Activated CD4-positive, alpha-beta memory T cell treated with anti-CD3 and anti-CD28 coated beads for 36 hours (primary cell): ENCODE measurements around the gene AFTPH. TPM values are rescaled to one million over a fixed set of nuclear protein-coding genes. Genes with fewer than 3 reads are reported as not detected.

Source experiments
- CTCF ChIA-PET: fragments of 350-600 bp; sonication (Branson Sonifier 250); formaldehyde crosslinking; loops from one replicate; lab custom pipeline; 2021; ENCODE audit warnings: antibody characterized with exemption, inconsistent platforms; lab: Charles Lee
- POLR2A ChIA-PET: fragments of 350-600 bp; sonication (Branson Sonifier 250); formaldehyde crosslinking; loops from one replicate; lab custom pipeline; 2021; ENCODE audit warnings: antibody characterized with exemption; lab: Charles Lee
- DNase-seq: peaks from one replicate; pipeline ENCODE4 v3.0.0-alpha.2; 2020
- H3K27ac Mint-ChIP-seq: one replicate; pipeline ENCODE4 v1.8.0; 2021; ENCODE audit warnings: mixed read lengths
- H3K27me3 Mint-ChIP-seq: one replicate; pipeline ENCODE4 v1.8.0; 2021; ENCODE audit warnings: mixed read lengths
- H3K36me3 Mint-ChIP-seq: one replicate; pipeline ENCODE4 v1.8.0; 2021; ENCODE audit warnings: mixed read lengths
- H3K4me1 Mint-ChIP-seq: one replicate; pipeline ENCODE4 v1.8.0; 2021; ENCODE audit warnings: low read depth, mixed read lengths
- H3K4me3 Mint-ChIP-seq: one replicate; pipeline ENCODE4 v1.8.0; 2021; ENCODE audit warnings: mild to moderate bottlenecking, mixed read lengths
- H3K9me3 Mint-ChIP-seq: one replicate; pipeline ENCODE4 v1.8.0; 2021; ENCODE audit warnings: mixed read lengths
- intact Hi-C: fragments of 100-400 bp; cut with micrococcal nuclease; formaldehyde crosslinking; loops from one replicate; pipeline ENCODE4 v1.15.1; 2023
- total RNA-seq, 2 experiments: library from RNA; stranded (reverse); gene quantifications; one replicate each; pipeline ENCODE4 v1.2.3, GENCODE V29; 2021

AFTPH gene
- total RNA-seq, 2 experiments from 2014 or later = 34.8 to 36.4 TPM

DNA sequence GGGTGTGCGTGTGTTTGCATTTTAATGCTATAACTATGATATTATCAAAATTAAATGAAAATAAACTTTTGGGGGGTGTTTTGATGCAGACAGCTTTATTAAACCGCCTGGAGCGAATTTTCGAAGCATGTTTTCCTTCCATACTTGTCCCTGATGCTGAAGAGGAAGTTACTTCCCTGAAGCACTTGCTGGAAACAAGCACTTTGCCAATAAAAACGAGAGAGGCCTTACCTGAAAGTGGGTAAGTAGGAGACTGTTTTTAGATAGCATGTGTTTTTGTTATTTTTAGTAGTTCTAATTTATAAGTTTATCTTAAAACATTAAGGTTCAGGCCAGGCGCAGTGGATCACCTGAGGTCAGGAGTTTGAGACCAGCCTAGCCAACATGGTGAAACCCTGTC lies 43.3 kb downstream of the AFTPH start:
- ChIA-PET CTCF (interaction anchor here (0.8 to 1.7 kb wide), 3 partner anchors 79 to 236 kb away, joined by 3 to 7 read pairs (median 5); no protein-coding TSS in a partner anchor), POLR2A (no interaction called here)

DNA sequence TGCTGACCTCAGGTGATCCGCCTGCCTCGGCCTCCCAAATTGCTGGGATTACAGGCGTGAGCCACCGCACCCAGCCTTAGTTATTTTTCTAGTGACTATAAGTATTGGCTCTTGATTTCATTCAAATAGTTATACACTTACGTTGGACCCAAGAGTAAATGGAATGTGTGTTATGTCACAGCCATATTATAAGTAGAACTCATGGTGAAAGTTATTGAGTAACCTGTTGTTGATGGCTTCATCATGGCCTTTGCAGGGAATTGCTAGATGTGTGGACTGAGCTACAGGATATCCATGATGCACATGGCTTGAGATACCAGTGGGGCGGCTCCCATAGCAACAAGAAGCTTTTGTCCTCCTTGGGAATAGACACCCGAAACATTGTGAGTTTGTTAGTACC lies 44.7 kb downstream of the AFTPH start:
- Mint-ChIP-seq H3K27ac (no peak overlapping the region), H3K9me3 (no peaks in the 10 kb centered on the region), H3K36me3 (peaks cover 13% of the 10 kb centered on the region), H3K4me1 (peaks cover 17% of the 10 kb centered on the region), H3K4me3 (no peak overlapping the region), H3K27me3 (no peaks in the 10 kb centered on the region)
- ChIA-PET CTCF (interaction anchor here (1.8 kb wide), 1 partner anchor 238 kb away, joined by 8 read pairs; no protein-coding TSS in a partner anchor), POLR2A (no interaction called here)
- DNase-seq = no peak
- intact Hi-C loops = no loop called here

More for the DNA sequence above, 43.3 kb downstream of the AFTPH start:
- Mint-ChIP-seq H3K9me3 (no peaks in the 10 kb centered on the region), H3K4me3 (no peak overlapping the region), H3K4me1 (peaks cover 23% of the 10 kb centered on the region), H3K36me3 (peaks cover 13% of the 10 kb centered on the region), H3K27ac (no peak overlapping the region), H3K27me3 (no peaks in the 10 kb centered on the region)
- intact Hi-C loops = no loop called here
- no peak for DNase-seq

DNA sequence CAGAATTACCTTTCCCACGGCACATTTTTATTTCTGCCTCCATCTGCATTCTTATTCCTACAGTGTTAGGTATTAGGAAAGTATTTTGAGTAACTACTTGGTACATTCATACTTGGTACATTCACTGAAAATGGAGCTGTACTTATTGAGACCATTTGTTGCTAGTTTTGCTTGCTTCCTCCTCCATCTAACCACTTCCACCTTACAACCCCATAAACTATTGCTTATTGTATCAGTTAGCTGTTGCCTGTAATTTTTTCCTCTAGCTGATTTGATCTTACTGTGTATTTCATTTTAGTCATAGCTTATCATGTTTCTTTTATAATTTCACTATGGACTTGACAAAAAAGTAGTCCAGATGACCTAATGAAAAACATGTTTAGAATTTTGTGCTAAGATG lies 50.7 kb downstream of the AFTPH start:
- intact Hi-C loops = no loop called here
- no peak for DNase-seq
- ChIA-PET CTCF (no interaction called here), POLR2A (no interaction called here)
- Mint-ChIP-seq H3K4me1 (no peaks in the 10 kb centered on the region), H3K4me3 (no peak overlapping the region), H3K9me3 (no peaks in the 10 kb centered on the region), H3K27me3 (no peaks in the 10 kb centered on the region), H3K36me3 (peaks cover 16% of the 10 kb centered on the region), H3K27ac (no peak overlapping the region)

DNA sequence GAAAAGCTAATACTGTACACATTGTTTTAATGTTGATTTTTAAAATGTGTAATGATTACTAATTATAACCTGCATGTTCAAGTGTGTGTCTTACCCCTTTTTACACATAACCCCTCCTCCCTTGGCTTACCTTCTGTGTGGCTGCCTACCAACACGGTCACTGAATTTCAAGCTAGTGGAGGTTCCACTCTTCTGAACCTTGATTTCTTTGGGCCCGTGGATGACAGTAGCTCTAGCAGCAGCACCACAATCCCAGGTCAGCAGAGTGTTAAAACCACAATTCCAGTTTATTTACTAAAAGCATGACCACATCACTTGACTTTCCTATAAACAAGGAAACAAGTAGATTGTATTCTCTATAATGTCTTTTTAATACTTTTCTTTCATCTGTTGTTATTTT lies 56.9 kb downstream of the AFTPH start:
- H3K36me3 Mint-ChIP-seq = peaks cover 7% of the 10 kb centered on the region

DNA sequence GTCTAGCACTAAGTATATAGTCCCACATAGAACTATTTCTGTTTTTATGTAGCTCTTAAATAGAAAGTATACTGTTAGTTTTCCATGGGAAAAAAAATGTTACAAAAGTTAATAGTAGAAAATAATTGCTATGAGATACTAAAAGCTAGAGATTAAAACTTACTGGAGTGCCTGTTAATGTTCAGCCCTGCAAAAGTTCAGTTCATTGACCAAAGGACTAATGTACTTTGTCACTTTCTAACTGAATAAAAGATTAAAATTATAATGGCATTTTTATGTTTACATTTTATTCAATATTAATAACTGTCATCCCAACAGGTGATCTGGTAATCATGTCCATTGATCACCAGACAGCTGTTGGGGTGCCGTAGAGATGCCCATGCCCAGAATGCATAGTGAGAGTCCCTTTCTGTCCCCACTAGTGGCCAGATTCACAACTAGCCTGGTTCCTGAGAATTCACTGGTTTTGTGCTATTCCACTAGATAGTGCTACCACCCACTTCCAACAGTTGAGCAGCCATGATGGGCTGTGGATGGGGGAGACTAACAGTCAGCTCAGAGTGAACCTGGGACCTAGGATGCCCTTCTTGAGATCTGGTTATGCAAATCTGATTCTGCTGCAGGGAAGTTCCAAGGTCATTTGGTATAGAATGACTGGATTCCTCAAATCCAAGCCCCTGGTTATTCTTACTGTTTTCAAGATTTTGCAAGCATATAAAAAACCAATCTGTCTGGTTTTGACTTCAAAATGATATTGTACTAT lies 57.8 kb downstream of the AFTPH start:
- ChIA-PET CTCF (interaction anchor here (0.7 to 1.5 kb wide), 5 partner anchors 10 to 285 kb away, joined by 3 to 5 read pairs (median 4); no protein-coding TSS in a partner anchor), POLR2A (no interaction called here)
- Mint-ChIP-seq H3K4me3 (no peak overlapping the region), H3K27ac (no peak overlapping the region), H3K27me3 (no peaks in the 10 kb centered on the region), H3K4me1 (no peaks in the 10 kb centered on the region), H3K9me3 (no peaks in the 10 kb centered on the region), H3K36me3 (peaks cover 9% of the 10 kb centered on the region)
- no peak for DNase-seq
- intact Hi-C loops = no loop called here

More for the DNA sequence above, 56.9 kb downstream of the AFTPH start:
- H3K27ac Mint-ChIP-seq = no peak overlapping the region
- no peaks in the 10 kb centered on the region for H3K4me1 Mint-ChIP-seq
- no peaks in the 10 kb centered on the region for H3K27me3 Mint-ChIP-seq
- intact Hi-C loops = no loop called here
- no peak overlapping the region for H3K4me3 Mint-ChIP-seq
- ChIA-PET POLR2A (no interaction called here), CTCF (interaction anchor here (0.7 to 1.5 kb wide), 3 partner anchors 93 to 286 kb away, joined by 3 to 4 read pairs (median 4); no protein-coding TSS in a partner anchor)
- H3K9me3 Mint-ChIP-seq = no peaks in the 10 kb centered on the region
- DNase-seq = no peak

DNA sequence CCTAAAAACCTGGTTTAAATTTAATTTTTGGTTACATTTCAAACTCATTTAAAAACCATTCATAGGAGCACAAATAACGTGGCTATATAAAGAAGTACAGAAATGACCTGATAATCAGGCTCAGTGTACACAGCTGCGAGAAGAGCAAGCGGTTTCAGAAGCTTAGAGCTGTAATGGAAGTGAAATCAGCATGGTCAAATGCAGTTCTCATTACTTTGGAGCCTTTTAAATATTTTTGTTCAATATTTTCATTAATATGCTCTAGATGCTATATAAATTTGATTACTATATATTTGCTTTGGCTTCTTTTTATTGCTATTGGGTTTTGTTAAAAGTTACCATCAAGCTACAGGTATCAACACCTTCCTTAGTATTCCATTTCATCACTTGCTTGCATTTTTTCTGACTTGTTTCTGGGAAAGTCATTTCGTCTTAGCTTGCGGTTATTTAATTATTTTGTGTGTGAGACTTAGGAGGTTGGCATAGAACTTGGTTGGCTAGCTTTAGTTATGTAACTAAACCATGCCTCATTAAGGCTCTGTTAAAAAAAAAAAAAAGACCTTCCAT lies 58.7 kb downstream of the AFTPH start:
- Mint-ChIP-seq H3K9me3 (no peaks in the 10 kb centered on the region), H3K4me3 (no peak overlapping the region), H3K27me3 (no peaks in the 10 kb centered on the region), H3K36me3 (peaks cover 7% of the 10 kb centered on the region), H3K27ac (no peak overlapping the region), H3K4me1 (no peaks in the 10 kb centered on the region)
- intact Hi-C loops = no loop called here
- DNase-seq = no peak
- CTCF ChIA-PET = interaction anchor here (0.7 to 1.4 kb wide), 4 partner anchors 9 to 252 kb away, joined by 3 to 5 read pairs (median 4); no protein-coding TSS in a partner anchor
- POLR2A ChIA-PET = no interaction called here

DNA sequence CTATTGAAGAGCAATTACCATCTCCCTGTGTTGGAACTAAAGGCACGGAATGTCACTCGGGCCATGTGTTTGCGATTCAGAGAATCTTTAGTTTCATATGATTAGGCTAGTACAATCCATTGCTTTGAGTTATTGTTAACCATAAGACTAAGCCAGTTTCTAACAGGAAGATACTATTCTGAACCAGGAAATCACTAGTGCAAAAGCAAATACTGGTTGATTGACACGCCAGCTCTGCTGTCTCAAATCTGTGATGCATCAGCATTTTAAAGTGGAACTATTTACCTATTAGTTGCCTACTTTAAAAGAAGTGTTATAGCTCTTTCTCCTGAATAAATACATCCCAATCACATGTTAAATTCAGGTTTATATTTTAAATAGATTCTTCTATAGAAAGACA lies 61.9 kb downstream of the AFTPH start:
- no peaks in the 10 kb centered on the region for H3K9me3 Mint-ChIP-seq
- H3K27ac Mint-ChIP-seq = no peak overlapping the region
- POLR2A ChIA-PET = no interaction called here
- no peak overlapping the region for H3K4me3 Mint-ChIP-seq
- CTCF ChIA-PET = interaction anchor here (0.8 to 2.3 kb wide), 13 partner anchors 20 to 288 kb away, joined by 3 to 16 read pairs (median 8); no protein-coding TSS in a partner anchor
- intact Hi-C loops = loop anchor here (2.0 kb wide), 1 partner anchor 279 kb away; no protein-coding TSS in a partner anchor
- peaks cover 1% of the 10 kb centered on the region for H3K4me1 Mint-ChIP-seq
- H3K36me3 Mint-ChIP-seq = peaks cover 18% of the 10 kb centered on the region
- no peaks in the 10 kb centered on the region for H3K27me3 Mint-ChIP-seq
- DNase-seq = no peak

DNA sequence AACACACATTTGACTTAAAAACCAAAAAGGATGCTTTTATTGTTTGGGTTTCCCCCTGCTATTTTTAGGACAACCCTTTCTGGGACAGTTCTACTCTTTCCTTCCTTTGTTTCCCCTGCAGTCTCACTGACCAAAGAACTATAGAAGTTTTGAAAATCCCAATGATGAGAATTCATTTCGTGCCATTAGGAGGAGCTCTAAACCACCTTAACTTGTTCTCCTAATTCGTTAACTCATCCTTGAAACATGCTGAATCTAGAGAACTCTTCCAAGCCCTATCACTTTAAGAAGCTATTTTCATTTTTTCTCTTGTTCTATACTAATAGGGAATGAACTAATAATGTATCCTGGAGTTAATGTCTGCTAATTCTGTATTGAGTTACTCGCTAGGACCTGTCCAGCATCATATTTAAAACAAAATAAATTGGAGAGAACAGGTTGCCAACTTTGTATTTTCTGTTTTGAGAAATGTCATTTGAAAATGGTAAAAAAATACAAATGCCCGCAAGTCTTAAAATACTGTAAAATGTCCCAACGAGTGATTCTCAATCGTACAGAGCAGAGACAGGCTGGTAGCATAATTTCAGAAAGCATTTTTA lies 62.9 kb downstream of the AFTPH start:
- Mint-ChIP-seq H3K4me3 (no peak overlapping the region), H3K27me3 (no peaks in the 10 kb centered on the region), H3K4me1 (peaks cover 10% of the 10 kb centered on the region), H3K36me3 (peaks cover 23% of the 10 kb centered on the region), H3K9me3 (no peaks in the 10 kb centered on the region), H3K27ac (no peak overlapping the region)
- ChIA-PET CTCF (interaction anchor here (0.6 to 2.3 kb wide), 24 partner anchors 9 to 627 kb away, joined by 3 to 16 read pairs (median 4); no protein-coding TSS in a partner anchor), POLR2A (no interaction called here)
- intact Hi-C loops = loop anchor here (1.0 to 2.0 kb wide), 3 partner anchors 244 to 286 kb away; no protein-coding TSS in a partner anchor
- no peak for DNase-seq

DNA sequence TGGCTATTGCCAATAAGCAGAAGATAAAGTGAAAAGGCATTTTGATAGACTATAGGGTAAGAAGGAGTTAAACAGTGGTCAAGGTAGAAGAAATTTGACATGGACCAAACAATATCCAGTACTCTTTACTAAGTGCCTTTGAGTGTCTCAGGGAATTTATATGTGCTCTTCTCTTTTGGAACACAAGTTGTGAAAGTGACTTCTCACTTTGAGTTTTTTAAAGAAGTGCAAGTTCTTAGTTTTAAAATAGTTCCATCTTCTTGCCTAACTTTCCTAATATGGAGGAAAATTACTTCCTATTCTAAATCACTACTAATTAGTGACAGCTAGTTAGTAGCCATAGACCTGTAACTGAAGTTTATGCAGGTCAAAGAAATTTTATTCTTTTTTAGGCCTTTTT lies 63.4 kb downstream of the AFTPH start:
- intact Hi-C loops = loop anchor here (1.0 to 2.0 kb wide), 3 partner anchors 244 to 286 kb away; no protein-coding TSS in a partner anchor
- CTCF ChIA-PET = interaction anchor here (0.6 to 2.3 kb wide), 20 partner anchors 8 to 286 kb away, joined by 3 to 16 read pairs (median 4); no protein-coding TSS in a partner anchor
- Mint-ChIP-seq H3K27ac (no peak overlapping the region), H3K27me3 (no peaks in the 10 kb centered on the region), H3K9me3 (no peaks in the 10 kb centered on the region), H3K4me1 (peaks cover 12% of the 10 kb centered on the region), H3K4me3 (no peak overlapping the region), H3K36me3 (peaks cover 27% of the 10 kb centered on the region)
- DNase-seq = no peak
- POLR2A ChIA-PET = no interaction called here

DNA sequence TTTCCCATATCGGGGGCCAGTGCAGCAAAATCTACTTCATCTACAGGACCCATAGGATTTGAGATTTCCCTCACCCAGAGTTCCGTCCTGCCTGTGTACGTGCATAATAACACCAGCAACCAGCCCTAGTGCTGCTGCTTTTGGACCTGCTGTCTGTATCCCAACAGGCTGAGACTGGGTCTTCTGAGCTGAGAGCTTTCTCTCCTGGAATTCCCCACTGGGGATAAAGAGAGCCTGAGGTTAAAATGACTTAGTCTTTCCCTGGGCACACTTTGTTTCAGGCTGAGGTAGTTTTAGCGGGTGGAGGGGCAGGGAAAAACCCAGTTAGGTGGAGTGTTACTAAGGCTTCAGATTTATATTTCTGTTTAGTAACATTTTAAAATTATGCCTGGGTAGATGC lies 67.1 kb downstream of the AFTPH start:
- DNase-seq = no peak
- peaks cover 21% of the 10 kb centered on the region for H3K4me1 Mint-ChIP-seq
- intact Hi-C loops = no loop called here
- no peak overlapping the region for H3K4me3 Mint-ChIP-seq
- CTCF ChIA-PET = interaction anchor here (1.1 to 1.8 kb wide), 3 partner anchors 8 to 55 kb away, joined by 3 to 5 read pairs (median 3); no protein-coding TSS in a partner anchor
- no peaks in the 10 kb centered on the region for H3K27me3 Mint-ChIP-seq
- H3K27ac Mint-ChIP-seq = no peak overlapping the region
- no peaks in the 10 kb centered on the region for H3K9me3 Mint-ChIP-seq
- POLR2A ChIA-PET = interaction anchor here (1.1 kb wide), 1 partner anchor 16 kb away, joined by 4 read pairs; no protein-coding TSS in a partner anchor
- H3K36me3 Mint-ChIP-seq = peaks cover 30% of the 10 kb centered on the region

DNA sequence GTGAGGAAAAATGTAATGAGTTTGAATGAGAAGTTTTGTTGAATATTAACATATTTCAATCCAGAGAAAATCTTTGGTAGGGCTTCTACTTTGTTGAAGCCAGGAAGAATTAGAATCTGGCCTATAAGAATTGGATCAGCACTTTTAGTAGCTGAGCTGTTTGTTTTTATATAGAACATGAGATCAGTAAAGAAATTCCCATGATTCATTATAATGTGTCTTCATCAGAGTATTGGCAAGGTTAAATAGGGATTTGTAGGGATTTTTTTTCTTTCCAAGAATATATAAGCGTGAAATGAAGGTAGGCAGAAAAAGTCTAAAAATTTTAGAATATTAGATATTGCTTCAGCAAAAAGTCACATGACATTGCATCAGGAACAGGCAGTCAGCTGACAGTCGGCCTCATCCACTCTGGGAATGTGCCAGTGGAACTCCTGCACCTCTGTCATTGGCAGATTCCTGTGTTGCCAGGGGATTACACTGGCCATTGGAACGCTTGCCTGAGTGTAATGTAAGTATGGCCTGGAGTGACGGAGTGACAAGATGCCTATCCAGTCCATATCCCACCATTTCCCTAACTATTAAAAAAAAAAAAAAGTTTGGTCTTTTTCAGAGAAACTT lies 69.0 kb downstream of the AFTPH start:
- Mint-ChIP-seq H3K27me3 (no peaks in the 10 kb centered on the region), H3K36me3 (peaks cover 21% of the 10 kb centered on the region), H3K4me1 (peaks cover 21% of the 10 kb centered on the region)

More for the DNA sequence above, 69.0 kb downstream of the AFTPH start:
- no peak overlapping the region for H3K4me3 Mint-ChIP-seq
- ChIA-PET CTCF (interaction anchor here (1.8 kb wide), 1 partner anchor 10 kb away, joined by 3 read pairs; no protein-coding TSS in a partner anchor), POLR2A (no interaction called here)
- H3K27ac Mint-ChIP-seq = no peak overlapping the region
- no peak for DNase-seq
- H3K9me3 Mint-ChIP-seq = no peaks in the 10 kb centered on the region
- intact Hi-C loops = no loop called here
